PC-9 (cell line): ENCODE measurements around the gene WBP2. TPM values are rescaled to one million over a fixed set of nuclear protein-coding genes. Genes with fewer than 3 reads are reported as not detected.

ENCODE experiments used
- BruUV-seq: library from RNA; stranded (reverse); fragments of 400-500 nt; replicated peaks from 2 replicates; lab custom pipeline; 2021; lab: Mats Ljungman, UMichigan
- CTCF ChIA-PET: fragments of 300-600 bp; sonication (Branson Sonifier 250); formaldehyde crosslinking; loops from one replicate; lab custom pipeline; 2022; ENCODE audit warnings: antibody characterized with exemption; lab: Charles Lee
- POLR2A ChIA-PET: fragments of 300-600 bp; sonication (Branson Sonifier 250); formaldehyde crosslinking; loops from one replicate; lab custom pipeline; 2022; ENCODE audit warnings: antibody characterized with exemption; ENCODE audit not compliant: unreplicated experiment; lab: Charles Lee
- DNase-seq, 2 experiments: peaks; one replicate each; pipeline versions ENCODE4 v3.0.0 to v3.0.0-alpha.2; 2015 to 2022; ENCODE audit warnings: mixed read lengths in 1 of 2
- H2AFZ ChIP-seq: fragments of 200-600 bp; sonication (generic); 2 replicates; pipeline ENCODE4 v1.8.1; 2017; ENCODE audit warnings: antibody characterized with exemption
- H3F3A ChIP-seq: fragments of 200-600 bp; sonication (generic); 2 replicates; pipeline ENCODE4 v1.8.1; 2017; ENCODE audit warnings: antibody characterized with exemption, mild to moderate bottlenecking, low read depth; ENCODE audit not compliant: insufficient read depth
- H3K27ac ChIP-seq: fragments of 200-600 bp; sonication (generic); 2 replicates; pipeline ENCODE4 v1.6.1; 2016; ENCODE audit warnings: mixed run types
- H3K27me3 ChIP-seq: fragments of 200-600 bp; sonication (generic); 2 replicates; pipeline ENCODE4 v1.6.1; 2016; ENCODE audit warnings: low read depth, mixed run types; ENCODE audit not compliant: insufficient read depth
- H3K36me3 ChIP-seq: fragments of 200-600 bp; sonication (generic); 2 replicates; pipeline ENCODE4 v1.6.1; 2016; ENCODE audit warnings: low read depth, mixed run types
- H3K4me1 ChIP-seq: fragments of 200-600 bp; sonication (generic); replicated peaks from 2 replicates; pipeline ENCODE4 v1.6.1; 2016; ENCODE audit warnings: mixed run types; ENCODE audit not compliant: insufficient read depth
- H3K4me2 ChIP-seq: fragments of 200-600 bp; sonication (generic); 2 replicates; pipeline ENCODE4 v1.6.1; 2017; ENCODE audit warnings: mixed run types
- H3K4me3 ChIP-seq: fragments of 200-600 bp; sonication (generic); 2 replicates; pipeline ENCODE4 v1.6.1; 2016; ENCODE audit warnings: mixed run types
- H3K79me2 ChIP-seq: fragments of 200-600 bp; sonication (generic); 2 replicates; pipeline ENCODE4 v1.6.1; 2017; ENCODE audit warnings: low read depth, mixed run types
- H3K9me2 ChIP-seq: fragments of 200-600 bp; sonication (generic); 2 replicates; pipeline ENCODE4 v1.8.1; 2017; ENCODE audit warnings: mild to moderate bottlenecking; ENCODE audit not compliant: insufficient read depth
- H3K9me3 ChIP-seq: fragments of 200-600 bp; sonication (generic); 2 replicates; pipeline ENCODE4 v1.8.1; 2016; ENCODE audit warnings: low read depth; ENCODE audit not compliant: insufficient read depth
- H4K20me1 ChIP-seq: fragments of 200-600 bp; sonication (generic); 2 replicates; pipeline ENCODE4 v1.8.1; 2017; ENCODE audit not compliant: insufficient read depth
- CTCF ChIP-seq: fragments of 200-600 bp; sonication (generic); conservative IDR thresholded peaks from 2 replicates; pipeline ENCODE4 v1.6.1; 2017; ENCODE audit warnings: mixed run types, antibody characterized with exemption, mild to moderate bottlenecking, moderate library complexity
- EZH2 ChIP-seq: fragments of 200-600 bp; sonication (generic); IDR thresholded peaks from 2 replicates; pipeline ENCODE4 v1.8.0; 2017; ENCODE audit warnings: antibody characterized with exemption, low read depth
- intact Hi-C: fragments of 100-400 bp; cut with micrococcal nuclease; formaldehyde crosslinking; loops from one replicate; pipeline ENCODE4 v1.10.0; 2022; ENCODE audit not compliant: unreplicated experiment
- total RNA-seq: library from RNA; stranded (reverse); gene quantifications from 2 replicates; pipeline ENCODE4 v1.2.3, GENCODE V29; 2021

WBP2 gene
- total RNA-seq, 1 experiment from 2014 or later = 159 TPM

GRCh38 chr17:75844530-75845057 lies 10.5 kb downstream of the WBP2 start:
- Histone ChIP-seq H3K4me1 (peaks cover 51% of the 10 kb centered on the region), H3K4me2 (peak overlapping the region; percentile 79), H2AFZ (no peak overlapping the region), H3K9me2 (no peaks in the 10 kb centered on the region), H3K9me3 (no peaks in the 10 kb centered on the region), H3K36me3 (peaks cover 15% of the 10 kb centered on the region; the same call in 1 of the 2 replicates), H3F3A (peaks cover 30% of the 10 kb centered on the region), H4K20me1 (no peaks in the 10 kb centered on the region), H3K27me3 (no peaks in the 10 kb centered on the region), H3K4me3 (peak overlapping the region; percentile 54), H3K27ac (peak overlapping the region; percentile 96), H3K79me2 (no peaks in the 10 kb centered on the region)
- no peak for TF ChIP-seq CTCF
- no peak for TF ChIP-seq EZH2
- ChIA-PET CTCF (interaction anchor here (0.6 to 1.9 kb wide), 5 partner anchors 28 to 214 kb away, joined by 3 to 7 read pairs (median 5); no protein-coding TSS in a partner anchor), POLR2A (interaction anchor here (0.5 to 2.4 kb wide), 9 partner anchors 11 to 199 kb away, joined by 3 to 24 read pairs (median 4); partner anchors contain the start of gene WBP2)
- peak; percentile 92 to 95 for DNase-seq
- BruUV-seq = no TSS peak
- intact Hi-C loops = loop anchor here (1.0 to 5.0 kb wide), 6 partner anchors 11 to 138 kb away; partner anchors contain the start of genes TRIM47, TRIM65, UNK and WBP2

- H3K27me3 ChIP-seq = no peaks in the 10 kb centered on the region
- DNase-seq = peak in 1 of 2 experiments; percentile 80
- H3K36me3 ChIP-seq = peaks cover 15% of the 10 kb centered on the region; the same call in 1 of the 2 replicates
- POLR2A ChIA-PET = interaction anchor here (0.6 to 2.4 kb wide), 3 partner anchors 12 to 233 kb away, joined by 3 to 24 read pairs (median 4); partner anchors contain the start of gene WBP2
- H4K20me1 ChIP-seq = no peaks in the 10 kb centered on the region
- intact Hi-C loops = loop anchor here (1.0 to 2.0 kb wide), 2 partner anchors 52 to 59 kb away; partner anchors contain the start of genes TRIM65 and UNK
- H3K4me1 ChIP-seq = peaks cover 51% of the 10 kb centered on the region
- H3K4me3 ChIP-seq = peak within 1 kb of the TSS; percentile 54
- BruUV-seq = TSS peak; percentile 29
- H3K27ac ChIP-seq = peak within 1 kb of the TSS; percentile 96
- no peak for TF ChIP-seq EZH2
- TF ChIP-seq CTCF = no peak
- peak within 1 kb of the TSS; percentile 40; the same call in 1 of the 2 replicates for H2AFZ ChIP-seq
- H3K4me2 ChIP-seq = peak within 1 kb of the TSS; percentile 79
- no peaks in the 10 kb centered on the region for H3K9me3 ChIP-seq
- CTCF ChIA-PET = interaction anchor here (0.6 to 1.0 kb wide), 5 partner anchors 32 to 213 kb away, joined by 3 to 7 read pairs (median 3); no protein-coding TSS in a partner anchor
- peaks cover 30% of the 10 kb centered on the region for H3F3A ChIP-seq
- H3K79me2 ChIP-seq = no peaks in the 10 kb centered on the region
- no peaks in the 10 kb centered on the region for H3K9me2 ChIP-seq
Observed at GRCh38 chr17:75843577-75844529, 11.3 kb downstream of the WBP2 start, which contains the start of gene UNC13D. TSS of gene UNC13D (minus strand) at chr17:75844404. CDS start at chr17:75844337, 67 bp downstream.
